HEK293 (cell line): ENCODE measurements around the gene CTAGE9.

Experiments used
- CTCF ChIP-seq: fragments of 450-650 bp; formaldehyde crosslinking; IDR thresholded peaks from 2 replicates; pipeline ENCODE4 v1.5.1; 2016; ENCODE audit warnings: missing biosample characterization, missing genetic modification characterization
- SP2 ChIP-seq: fragments of 450-650 bp; formaldehyde crosslinking; IDR thresholded peaks from 2 replicates; pipeline ENCODE4 v1.5.1; 2016; ENCODE audit warnings: missing biosample characterization, missing genetic modification characterization
- TCF7L2 ChIP-seq: IDR thresholded peaks from 2 replicates; pipeline ENCODE4 v1.6.1; 2011; ENCODE audit warnings: low read depth, mild to moderate bottlenecking, inconsistent platforms, low read length, moderate library complexity, borderline replicate concordance
- ZSCAN30 ChIP-seq: fragments of 450-650 bp; IDR thresholded peaks from 2 replicates; pipeline ENCODE4 v1.5.1; 2018; ENCODE audit warnings: missing biosample characterization, mild to moderate bottlenecking, missing genetic modification characterization, moderate library complexity

- TF ChIP-seq CTCF (no peak), ZSCAN30 (tag by site-specific recombination) (no peak), SP2 (tag by site-specific recombination) (no peak), TCF7L2 (no peak)
Observed at GRCh38 chr6:131733376-131734016, 22.7 kb upstream of the CTAGE9 start.
